ENCODE data around the gene NCR2. TPM values are rescaled to one million over a fixed set of nuclear protein-coding genes. Genes with fewer than 3 reads are reported as not detected.
"Not testable (repeated sequence)": the region's sequence is repeated elsewhere in the genome, so short reads cannot be mapped to it uniquely, and the experiment has no call there.

NCR2 gene
- not detected in 2 replicates for total RNA-seq (2014; rRNA removed)
- polyA plus RNA-seq (2012) = not detected

- no peak for DNase-seq (ENCODE audit: low read depth)
These were observed at the start of gene NCR2 for GRCh38 chr6:41335296-41335695. Gene NCR2 (plus strand): TSS chr6:41335608. CDS start chr6:41335877, 269 bp downstream.

GRCh38 chr6:41286544-41287346, 48.7 kb upstream of the NCR2 start, which contains the start of gene TREM1:
Gene TREM1 (minus strand): TSS chr6:41286682. CDS start chr6:41286655, 27 bp downstream.
- peak; percentile 71 for DNase-seq (ENCODE audit: low read depth)

GRCh38 chr6:41288030-41288753, 47.2 kb upstream of the NCR2 start:
- peak; percentile 51 for DNase-seq (ENCODE audit: low read depth)

GRCh38 chr6:41288754-41289129, 46.7 kb upstream of the NCR2 start:
- no peak for DNase-seq (ENCODE audit: low read depth)

GRCh38 chr6:41289815-41290214, 45.6 kb upstream of the NCR2 start:
- DNase-seq (ENCODE audit: low read depth) = no peak

GRCh38 chr6:41291717-41292116, 43.7 kb upstream of the NCR2 start:
- DNase-seq (ENCODE audit: low read depth) = no peak

GRCh38 chr6:41294214-41294872, 41.1 kb upstream of the NCR2 start:
- no peak for DNase-seq (ENCODE audit: low read depth)

GRCh38 chr6:41297248-41297647, 38.2 kb upstream of the NCR2 start:
- not testable (repeated sequence) for DNase-seq (ENCODE audit: low read depth)

GRCh38 chr6:41298785-41299502, 36.5 kb upstream of the NCR2 start:
- DNase-seq (ENCODE audit: low read depth) = no peak

- DNase-seq (ENCODE audit: low read depth) = no peak
These were observed 32.8 kb upstream of the NCR2 start for GRCh38 chr6:41302638-41303037.

GRCh38 chr6:41306187-41306854, 29.1 kb upstream of the NCR2 start:
- peak; percentile 14 for DNase-seq (ENCODE audit: low read depth)

- DNase-seq (ENCODE audit: low read depth) = no peak
These were observed 20.2 kb upstream of the NCR2 start for GRCh38 chr6:41315203-41315602.

GRCh38 chr6:41315943-41316620, 19.3 kb upstream of the NCR2 start:
- DNase-seq (ENCODE audit: low read depth) = no peak

- DNase-seq (ENCODE audit: low read depth) = no peak
These were observed 17.2 kb upstream of the NCR2 start for GRCh38 chr6:41318261-41318653.

- peak; percentile 58 for DNase-seq (ENCODE audit: low read depth)
These were observed 16.5 kb upstream of the NCR2 start for GRCh38 chr6:41318654-41319565.

- no peak for DNase-seq (ENCODE audit: low read depth)
These were observed 14.2 kb upstream of the NCR2 start for GRCh38 chr6:41321183-41321582.

- DNase-seq (ENCODE audit: low read depth) = no peak
These were observed 9.9 kb upstream of the NCR2 start for GRCh38 chr6:41325446-41326066.

GRCh38 chr6:41326092-41326491, 9.3 kb upstream of the NCR2 start:
- DNase-seq (ENCODE audit: low read depth) = no peak

- DNase-seq (ENCODE audit: low read depth) = no peak
These were observed 8.2 kb upstream of the NCR2 start for GRCh38 chr6:41327177-41327576.

All from LHCN-M2 (cell line).